Fibroblast of lung (primary cell): ENCODE results near the gene SLC12A6.

Source experiments
- CTCF ChIP-seq, 2 donors: IDR thresholded peaks in 1 of 2; conservative IDR thresholded peaks in 1 of 2; 1 replicate in 1 of 2; 2 replicates in 1 of 2; pipeline ENCODE4 v1.5.1; 2011 to 2012; ENCODE audit warnings: low read length in 2 of 2, control low read depth in 1 of 2, inconsistent platforms in 1 of 2, low read depth in 1 of 2, mild to moderate bottlenecking in 1 of 2
- EZH2 ChIP-seq: IDR thresholded peaks from 2 replicates; pipeline ENCODE4 v1.5.1; 2012; ENCODE audit warnings: low read length, control low read depth, mild to moderate bottlenecking; ENCODE audit errors: missing control alignments

- TF ChIP-seq CTCF (conservative IDR thresholded peaks at IDR 0.05 in 1 of 2, IDR thresholded peaks at IDR 0.05 in 1 of 2; ENCODE audit: low read depth in 1 of 2, low read length in 2 of 2) (no peak), EZH2 (no peak)
These were observed 70.8 kb downstream of the SLC12A6 start for GRCh38 chr15:34266751-34267150.
